Choroid plexus epithelial cell (primary cell): ENCODE measurements around the gene THPO.

Experiments used
- DNase-seq: peaks from one replicate; pipeline ENCODE4 v3.0.0-alpha.2; 2010; ENCODE audit warnings: low read depth
- H3K4me3 ChIP-seq: 2 replicates; pipeline ENCODE4 v1.5.1; 2011; ENCODE audit warnings: low read depth, mild to moderate bottlenecking, control low read depth, low read length, moderate library complexity
- CTCF ChIP-seq: conservative IDR thresholded peaks from 2 replicates; pipeline ENCODE4 v1.5.1; 2011; ENCODE audit warnings: low read depth, mild to moderate bottlenecking, control low read depth, inconsistent platforms, low read length, moderate library complexity

Gene THPO

GRCh38 chr3:184337399-184337714 lies 40.6 kb downstream of the THPO start, which contains the start of gene FAM131A:
Gene FAM131A (plus strand): TSS chr3:184337600. CDS start chr3:184337631, 31 bp downstream.
- H3K4me3 ChIP-seq, result peak within 1 kb of the TSS; percentile 83
- TF ChIP-seq CTCF, result no peak
- DNase-seq, result no peak

DNA sequence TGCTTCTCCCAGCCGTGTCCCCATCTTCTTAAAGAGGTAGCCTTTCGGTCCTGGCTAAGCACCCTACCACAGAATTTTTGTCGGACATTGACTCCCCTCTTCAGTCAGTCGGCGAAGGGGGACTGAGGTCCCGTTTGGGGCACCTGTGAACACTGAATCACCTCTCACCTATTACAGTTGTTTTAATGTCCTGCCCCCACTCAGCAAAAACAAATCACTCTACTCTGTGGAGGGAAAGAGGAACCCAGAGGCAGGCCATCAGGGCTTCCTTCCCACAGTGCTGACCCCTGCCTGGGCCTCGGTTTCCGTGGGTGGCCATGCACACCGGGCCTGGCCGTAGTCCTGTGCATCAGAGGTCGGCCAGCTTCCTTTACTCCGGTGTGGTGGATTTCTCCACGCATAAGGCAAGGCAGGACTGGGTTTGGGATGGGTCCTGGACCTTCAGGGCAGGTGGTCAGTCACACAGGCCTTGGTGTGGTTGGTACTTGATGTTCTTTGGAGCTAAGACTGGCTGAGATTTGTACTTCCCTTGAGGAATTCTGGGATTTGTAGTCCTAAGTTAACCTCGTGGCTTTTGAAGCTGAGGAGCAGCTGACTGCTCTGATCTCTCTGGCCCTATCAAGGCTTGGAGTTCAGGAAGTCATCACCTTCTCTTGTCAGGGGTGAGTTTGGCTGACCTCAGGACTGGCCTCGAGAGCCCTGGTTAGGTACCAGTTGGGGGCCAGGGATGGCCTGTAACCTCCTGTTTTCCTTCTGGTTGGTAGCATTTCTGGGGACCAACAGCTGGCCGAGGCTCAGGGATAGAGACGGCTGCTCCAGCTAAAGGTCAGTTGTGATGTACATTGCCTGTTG lies 41.2 kb downstream of the THPO start:
- peak; percentile 69 for DNase-seq
- TF ChIP-seq CTCF, result no peak
- H3K4me3 ChIP-seq, result peak overlapping the region; percentile 83

DNA sequence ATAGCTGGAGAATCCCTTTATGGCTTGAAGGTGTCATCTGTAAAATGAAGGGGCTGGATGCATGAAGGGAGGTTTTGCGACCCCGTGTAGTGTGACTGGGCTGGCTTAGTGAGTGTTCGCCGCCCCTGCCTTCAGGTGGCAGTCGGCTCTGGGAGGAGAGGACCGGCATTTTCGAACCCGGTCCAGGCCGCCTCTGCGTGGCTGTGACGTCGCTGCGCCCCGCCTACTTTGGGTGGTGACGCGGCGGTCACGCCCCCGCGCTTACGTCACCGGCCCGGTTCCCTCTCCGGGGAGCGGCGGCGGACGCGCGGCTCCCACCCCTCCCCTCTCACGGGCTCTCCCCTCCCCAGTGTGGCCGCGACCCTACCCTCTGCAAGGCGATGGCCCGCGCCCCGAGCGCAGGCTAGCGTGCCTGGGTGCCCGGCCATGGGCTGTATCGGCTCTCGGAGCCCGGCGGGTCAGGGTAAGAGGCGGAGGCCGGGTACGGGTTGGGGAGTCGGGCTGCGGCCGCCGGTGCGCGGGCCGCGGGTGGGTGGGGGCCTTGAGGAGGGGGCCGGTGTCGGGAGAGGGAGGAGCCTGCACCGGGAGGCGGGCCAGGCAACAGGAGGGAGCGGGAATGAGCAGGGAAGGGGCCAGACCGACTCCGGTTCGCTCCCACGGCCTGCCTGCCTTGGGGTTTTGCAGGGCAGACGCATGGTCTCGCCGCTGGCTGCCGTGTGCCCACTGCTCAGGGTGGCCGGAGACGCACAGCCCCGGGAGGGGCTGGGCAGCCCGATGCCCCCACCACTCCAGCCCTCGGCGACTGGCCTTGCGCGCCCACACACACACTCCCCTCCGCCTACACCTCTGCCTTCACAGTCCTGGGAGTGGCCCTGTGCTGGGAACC lies 42.1 kb downstream of the THPO start:
- peak overlapping the region; percentile 83 for H3K4me3 ChIP-seq
- peak; percentile 83 for DNase-seq
- TF ChIP-seq CTCF, result no peak

DNA sequence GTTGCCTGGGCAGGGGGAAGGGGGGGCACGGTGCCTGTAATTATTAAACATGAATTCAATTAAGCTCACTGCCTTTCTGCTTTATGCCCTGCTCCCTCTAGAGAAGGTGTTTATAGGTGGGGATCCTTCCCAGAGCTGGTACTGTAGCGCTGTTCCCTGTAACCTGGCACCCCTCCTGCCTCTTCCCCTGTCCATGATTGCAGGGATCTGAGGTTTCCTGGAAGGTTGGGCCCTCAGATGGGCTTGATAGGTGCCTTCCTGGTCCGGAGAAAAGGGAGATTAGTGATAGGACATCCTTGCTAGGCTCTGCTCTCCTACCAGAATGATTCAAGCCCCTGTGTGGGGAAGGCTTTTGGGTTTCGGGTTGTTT lies 42.7 kb downstream of the THPO start:
- DNase-seq, result no peak
- TF ChIP-seq CTCF, result no peak
- H3K4me3 ChIP-seq, result no peak overlapping the region

DNA sequence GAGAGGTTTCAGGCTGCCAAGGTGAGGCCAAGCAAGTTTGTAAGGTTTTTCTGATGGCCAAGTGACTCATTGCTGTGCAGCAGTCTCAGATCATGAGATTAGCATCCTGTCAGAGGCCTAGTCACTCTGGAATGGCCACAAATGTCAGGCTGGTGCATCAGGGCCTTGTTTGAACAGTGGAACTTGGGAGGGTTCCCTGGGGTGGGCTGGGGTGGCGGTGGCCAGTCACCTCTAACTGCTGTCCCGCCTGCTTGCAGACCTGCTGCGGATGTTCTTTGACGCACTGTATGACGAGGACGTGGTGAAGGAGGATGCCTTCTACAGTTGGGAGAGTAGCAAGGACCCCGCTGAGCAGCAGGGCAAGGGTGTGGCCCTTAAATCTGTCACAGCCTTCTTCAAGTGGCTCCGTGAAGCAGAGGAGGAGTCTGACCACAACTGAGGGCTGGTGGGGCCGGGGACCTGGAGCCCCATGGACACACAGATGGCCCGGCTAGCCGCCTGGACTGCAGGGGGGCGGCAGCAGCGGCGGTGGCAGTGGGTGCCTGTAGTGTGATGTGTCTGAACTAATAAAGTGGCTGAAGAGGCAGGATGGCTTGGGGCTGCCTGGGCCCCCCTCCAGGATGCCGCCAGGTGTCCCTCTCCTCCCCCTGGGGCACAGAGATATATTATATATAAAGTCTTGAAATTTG lies 43.4 kb downstream of the THPO start:
- no peak overlapping the region for H3K4me3 ChIP-seq
- DNase-seq, result no peak

DNA sequence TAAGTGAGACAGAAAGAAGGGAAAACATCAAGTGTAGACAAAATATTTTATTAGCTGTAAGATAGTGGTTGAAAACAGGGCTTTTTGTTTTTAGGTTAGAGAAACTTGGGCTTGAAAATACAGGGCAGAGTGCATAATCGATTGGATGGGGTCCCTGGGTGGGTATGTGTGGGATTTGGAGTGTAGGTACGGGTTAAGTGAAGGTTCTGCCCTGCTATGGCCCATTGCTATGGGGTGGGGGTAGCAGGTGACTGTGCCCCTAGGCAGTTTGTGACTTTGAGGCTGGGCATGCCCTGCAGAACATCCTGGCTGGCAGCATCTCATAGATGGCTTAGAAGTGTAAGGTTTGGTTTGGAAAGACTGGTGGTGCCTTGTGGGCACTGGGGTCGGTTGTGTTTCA lies 44.3 kb downstream of the THPO start:
- DNase-seq, result no peak
- H3K4me3 ChIP-seq, result no peak overlapping the region
- no peak for TF ChIP-seq CTCF

More for the DNA sequence above, 43.4 kb downstream of the THPO start:
- no peak for TF ChIP-seq CTCF
